ENCODE measurements around the gene LGR4.
"Not testable (repeated sequence)": the region's sequence is repeated elsewhere in the genome, so short reads cannot be mapped to it uniquely, and the experiment has no call there.

LGR4 gene

DNA sequence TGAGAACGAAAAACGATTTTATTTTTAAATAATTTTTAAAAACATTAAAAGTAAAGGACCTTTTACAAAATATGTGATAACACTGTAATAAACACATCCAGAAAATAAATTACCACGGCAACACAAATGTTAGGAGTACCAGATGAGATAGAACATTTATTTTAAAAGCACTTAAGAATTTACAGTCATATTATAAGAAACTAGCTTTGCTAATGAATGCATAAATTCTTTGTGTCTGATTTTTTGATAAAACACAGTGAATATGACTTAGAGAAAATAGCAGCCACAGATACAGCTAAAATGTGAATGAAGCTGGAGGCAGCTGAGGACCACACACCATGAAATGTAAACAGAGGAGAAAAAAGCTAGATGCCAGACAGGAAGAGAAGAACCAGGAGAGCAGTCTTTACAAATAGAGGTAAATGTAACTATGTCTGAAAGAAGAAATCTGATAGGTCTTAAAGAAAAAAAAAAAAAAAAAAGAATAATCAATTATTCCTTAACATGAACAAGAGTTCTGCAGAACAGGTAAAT is 124.2 kb downstream of the LGR4 start:
- no peaks in the 10 kb centered on the region for H3K9me3 ChIP-seq
- TF ChIP-seq, protein P1, sequence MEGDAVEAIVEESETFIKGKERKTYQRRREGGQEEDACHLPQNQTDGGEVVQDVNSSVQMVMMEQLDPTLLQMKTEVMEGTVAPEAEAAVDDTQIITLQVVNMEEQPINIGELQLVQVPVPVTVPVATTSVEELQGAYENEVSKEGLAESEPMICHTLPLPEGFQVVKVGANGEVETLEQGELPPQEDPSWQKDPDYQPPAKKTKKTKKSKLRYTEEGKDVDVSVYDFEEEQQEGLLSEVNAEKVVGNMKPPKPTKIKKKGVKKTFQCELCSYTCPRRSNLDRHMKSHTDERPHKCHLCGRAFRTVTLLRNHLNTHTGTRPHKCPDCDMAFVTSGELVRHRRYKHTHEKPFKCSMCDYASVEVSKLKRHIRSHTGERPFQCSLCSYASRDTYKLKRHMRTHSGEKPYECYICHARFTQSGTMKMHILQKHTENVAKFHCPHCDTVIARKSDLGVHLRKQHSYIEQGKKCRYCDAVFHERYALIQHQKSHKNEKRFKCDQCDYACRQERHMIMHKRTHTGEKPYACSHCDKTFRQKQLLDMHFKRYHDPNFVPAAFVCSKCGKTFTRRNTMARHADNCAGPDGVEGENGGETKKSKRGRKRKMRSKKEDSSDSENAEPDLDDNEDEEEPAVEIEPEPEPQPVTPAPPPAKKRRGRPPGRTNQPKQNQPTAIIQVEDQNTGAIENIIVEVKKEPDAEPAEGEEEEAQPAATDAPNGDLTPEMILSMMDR (IDR thresholded peaks at IDR 0.05): no peak
- H3K27me3 ChIP-seq: no peaks in the 10 kb centered on the region
- H3K4me1 ChIP-seq: no peaks in the 10 kb centered on the region
- no peak for DNase-seq
- H3K36me3 ChIP-seq: no peaks in the 10 kb centered on the region
- H3K4me3 ChIP-seq: no peak overlapping the region
- no peak overlapping the region for H3K27ac ChIP-seq
- intact Hi-C loops (cut with DNase I; ENCODE audit: low total_unique reads): no loop called here

DNA sequence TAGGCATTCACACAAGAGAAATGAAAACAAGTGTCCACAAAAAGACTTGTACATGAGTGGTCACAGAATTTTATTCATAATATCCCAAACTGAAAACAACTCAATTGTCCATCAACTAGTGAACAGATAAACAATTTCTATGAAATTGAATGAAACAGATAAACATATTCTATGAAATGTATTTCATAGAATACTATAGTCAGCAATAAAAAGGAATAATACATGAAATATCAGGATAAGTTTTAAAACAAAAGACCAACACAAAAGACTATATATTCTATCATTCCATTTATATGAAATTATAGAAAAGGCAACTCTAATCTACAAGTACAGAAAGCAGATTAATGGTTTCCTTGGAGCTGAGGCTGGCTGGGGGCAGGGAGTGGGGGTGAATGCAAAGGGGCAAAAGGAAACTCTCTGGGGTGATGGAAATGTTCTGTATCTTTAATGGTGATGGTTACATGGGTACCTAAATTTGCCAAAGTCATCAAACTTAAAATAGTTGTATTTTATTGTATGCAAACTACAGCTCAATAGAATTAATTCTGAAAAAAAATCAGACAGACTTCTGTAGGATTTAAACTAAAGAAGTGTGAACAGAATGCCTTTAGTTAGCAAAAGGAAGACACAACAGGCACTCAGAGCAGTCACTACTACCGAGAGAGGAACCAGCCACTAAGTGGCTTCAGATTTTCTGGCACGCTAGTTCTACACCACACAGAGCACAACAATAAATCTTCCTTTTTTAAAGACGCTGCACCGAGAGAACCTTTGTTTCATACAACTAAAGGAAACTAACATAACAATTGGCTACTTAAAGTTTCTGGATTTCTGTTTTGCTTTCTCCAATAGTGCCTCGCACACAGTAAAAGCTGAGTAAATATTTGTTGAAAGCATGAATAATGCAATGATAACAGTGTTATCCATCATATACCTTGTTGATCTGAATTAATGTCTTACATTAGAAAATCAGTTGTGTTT is 124.9 kb downstream of the LGR4 start:
- no peak overlapping the region for H3K4me3 ChIP-seq

DNA sequence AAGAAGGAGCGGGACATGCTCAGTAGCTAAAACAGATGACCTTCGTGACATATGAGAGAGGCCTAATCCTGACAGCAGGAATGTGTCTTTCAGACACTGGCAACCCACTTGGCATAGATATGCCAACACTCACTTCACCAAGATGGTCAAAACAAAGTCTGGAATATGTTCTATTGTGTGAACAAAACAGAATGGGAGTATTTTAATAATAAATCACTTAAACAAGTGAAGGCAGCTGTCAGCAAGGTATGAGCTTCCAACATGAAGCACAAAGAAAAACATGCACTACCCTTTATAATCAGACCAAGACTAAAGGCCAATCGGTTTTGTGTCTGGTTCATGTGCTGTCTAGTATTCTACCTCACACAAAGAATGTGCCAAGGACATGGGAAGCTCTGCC is 132.6 kb downstream of the LGR4 start:
- H3K4me3 ChIP-seq: no peak overlapping the region
- no peaks in the 10 kb centered on the region for H3K9me3 ChIP-seq
- H3K4me1 ChIP-seq: no peaks in the 10 kb centered on the region
- no peak for DNase-seq
- intact Hi-C loops (cut with DNase I; ENCODE audit: low total_unique reads): no loop called here
- no peaks in the 10 kb centered on the region for H3K27me3 ChIP-seq
- TF ChIP-seq, protein P1 (IDR thresholded peaks at IDR 0.05): no peak
- no peaks in the 10 kb centered on the region for H3K36me3 ChIP-seq
- H3K27ac ChIP-seq: no peak overlapping the region

More for the DNA sequence above, 124.9 kb downstream of the LGR4 start:
- H3K9me3 ChIP-seq: no peaks in the 10 kb centered on the region
- no peak for DNase-seq
- intact Hi-C loops (cut with DNase I; ENCODE audit: low total_unique reads): no loop called here
- H3K27ac ChIP-seq: no peak overlapping the region
- TF ChIP-seq, protein P1 (IDR thresholded peaks at IDR 0.05): no peak
- H3K4me1 ChIP-seq: no peaks in the 10 kb centered on the region
- H3K27me3 ChIP-seq: no peaks in the 10 kb centered on the region
- H3K36me3 ChIP-seq: no peaks in the 10 kb centered on the region

DNA sequence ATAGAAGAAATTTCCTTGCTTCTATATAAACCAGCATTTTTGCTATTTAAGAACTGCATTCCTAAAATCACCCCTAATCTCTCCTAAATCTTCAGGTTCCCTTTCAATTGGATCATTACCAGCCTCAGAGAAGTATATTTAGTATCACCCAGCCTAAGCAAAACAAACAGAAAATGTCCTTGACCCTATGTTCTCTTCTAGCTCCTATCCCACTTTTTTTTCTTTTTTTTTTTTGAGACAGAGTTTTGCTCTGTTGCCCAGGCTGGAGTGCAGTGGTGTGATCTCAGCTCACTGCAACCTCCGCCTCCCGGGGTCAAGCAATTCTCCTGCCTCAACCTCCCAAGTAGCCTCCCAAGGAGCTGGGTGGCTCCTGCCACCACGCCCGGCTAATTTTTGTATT is 137.8 kb downstream of the LGR4 start:
- H3K4me1 ChIP-seq; intact Hi-C loops (cut with DNase I; ENCODE audit: low total_unique reads); DNase-seq; H3K27ac ChIP-seq; H3K9me3 ChIP-seq; H3K27me3 ChIP-seq; H3K36me3 ChIP-seq; H3K4me3 ChIP-seq: not testable (repeated sequence)

DNA sequence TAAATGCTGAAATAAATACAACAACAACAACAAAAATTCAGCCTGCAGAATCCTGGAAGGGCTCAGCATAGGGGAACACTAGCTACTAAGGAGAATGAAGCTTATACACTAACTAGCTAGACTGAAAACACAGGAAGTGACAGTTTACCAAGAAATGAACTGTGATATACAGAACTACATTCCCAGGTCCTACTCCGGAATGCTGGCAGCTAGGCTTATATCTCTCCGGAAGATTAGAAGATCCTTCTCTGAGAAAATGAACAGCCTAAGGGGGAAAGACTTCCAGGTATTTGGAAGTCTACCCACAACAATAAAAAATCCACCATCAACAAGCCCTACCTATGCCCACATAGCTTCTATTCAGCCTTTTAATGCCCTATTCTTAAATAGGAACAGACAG is 140.6 kb downstream of the LGR4 start:
- Histone ChIP-seq H3K9me3 (no peaks in the 10 kb centered on the region), H3K4me1 (no peaks in the 10 kb centered on the region), H3K4me3 (no peak overlapping the region), H3K36me3 (no peaks in the 10 kb centered on the region), H3K27me3 (no peaks in the 10 kb centered on the region), H3K27ac (no peak overlapping the region)
- DNase-seq: no peak
- TF ChIP-seq, protein P1 (IDR thresholded peaks at IDR 0.05): no peak
- intact Hi-C loops (cut with DNase I; ENCODE audit: low total_unique reads): no loop called here

DNA sequence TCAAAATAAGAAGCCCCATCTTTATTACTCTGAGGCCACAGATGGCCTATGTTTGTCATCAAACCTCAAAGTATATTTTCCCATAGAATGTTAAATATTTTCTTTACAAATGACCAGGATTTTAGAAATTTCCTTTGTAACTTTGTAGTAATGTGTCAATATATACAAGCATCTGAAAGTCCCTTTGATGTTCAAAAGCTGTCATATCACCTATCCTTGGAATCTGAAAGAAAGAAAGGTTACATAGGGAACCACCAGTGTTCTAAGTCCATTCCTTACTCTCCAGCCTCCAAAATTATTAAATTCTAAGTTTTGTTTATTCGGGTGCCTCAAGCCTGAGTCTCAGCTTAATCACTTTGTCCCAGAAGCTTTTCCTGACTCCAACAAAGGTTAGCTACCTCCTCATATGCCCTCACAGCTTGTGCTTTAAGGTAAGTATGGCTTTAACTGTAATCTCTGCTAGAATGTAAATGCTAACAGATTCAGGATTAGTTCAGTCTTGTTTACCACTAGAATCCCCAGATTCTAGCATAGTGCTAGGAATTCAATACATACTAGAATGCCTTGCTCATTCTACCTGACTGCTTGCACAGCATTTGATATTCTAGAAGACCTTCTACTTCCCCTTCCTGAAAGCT is 141.8 kb downstream of the LGR4 start:
- Histone ChIP-seq H3K27me3 (no peaks in the 10 kb centered on the region), H3K9me3 (no peaks in the 10 kb centered on the region), H3K36me3 (no peaks in the 10 kb centered on the region), H3K4me1 (no peaks in the 10 kb centered on the region), H3K27ac (no peak overlapping the region), H3K4me3 (no peak overlapping the region)
- intact Hi-C loops (cut with DNase I; ENCODE audit: low total_unique reads): no loop called here
- DNase-seq: no peak
- TF ChIP-seq, protein P1 (IDR thresholded peaks at IDR 0.05): no peak
